Calu3 (cell line): Measurements from ENCODE around the gene NLGN1. TPM values are rescaled to one million over a fixed set of nuclear protein-coding genes. Genes with fewer than 3 reads are reported as not detected.

Experiments used
- BruUV-seq: library from RNA; stranded (reverse); fragments of 400-500 nt; replicated peaks from 2 replicates; lab custom pipeline; 2021; lab: Mats Ljungman, UMichigan
- CTCF ChIA-PET: fragments of 300-600 bp; sonication (Branson Sonifier 250); formaldehyde crosslinking; loops from one replicate; lab custom pipeline; 2022; ENCODE audit warnings: antibody characterized with exemption; lab: Charles Lee
- DNase-seq: peaks from one replicate; pipeline ENCODE4 v3.0.0; 2022
- H3K27ac Mint-ChIP-seq: one replicate; pipeline ENCODE4 v1.8.0; 2022; ENCODE audit warnings: mixed read lengths; ENCODE audit not compliant: unreplicated experiment
- H3K27me3 Mint-ChIP-seq: one replicate; pipeline ENCODE4 v1.8.0; 2022; ENCODE audit warnings: mixed read lengths; ENCODE audit not compliant: unreplicated experiment
- H3K36me3 Mint-ChIP-seq: one replicate; pipeline ENCODE4 v1.8.0; 2022; ENCODE audit warnings: mild to moderate bottlenecking, moderate library complexity, mixed read lengths; ENCODE audit not compliant: insufficient read depth, unreplicated experiment
- H3K4me1 Mint-ChIP-seq: one replicate; pipeline ENCODE4 v1.8.0; 2022; ENCODE audit warnings: mild to moderate bottlenecking, low read depth, mixed read lengths; ENCODE audit not compliant: unreplicated experiment
- H3K4me3 Mint-ChIP-seq: one replicate; pipeline ENCODE4 v1.8.0; 2022; ENCODE audit warnings: mild to moderate bottlenecking, low read depth, moderate library complexity, mixed read lengths; ENCODE audit not compliant: unreplicated experiment
- H3K9me3 Mint-ChIP-seq: one replicate; pipeline ENCODE4 v1.8.0; 2022; ENCODE audit warnings: low read depth, mixed read lengths; ENCODE audit not compliant: unreplicated experiment
- intact Hi-C: fragments of 100-400 bp; cut with micrococcal nuclease; formaldehyde crosslinking; loops from one replicate; pipeline ENCODE4 v1.10.0; 2022; ENCODE audit not compliant: unreplicated experiment
- total RNA-seq: library from RNA; stranded (reverse); gene quantifications from 2 replicates; pipeline ENCODE4 v1.2.3, GENCODE V29; 2022
- TF ChIP-seq, protein P1 (sequence below): fragments of 200-600 bp; IDR thresholded peaks from one replicate; pipeline ENCODE4 v1.8.0; 2022; ENCODE audit warnings: antibody characterized with exemption; ENCODE audit not compliant: unreplicated experiment

Gene NLGN1
- total RNA-seq, 1 experiment from 2014 or later = 2.6 TPM

- Mint-ChIP-seq H3K9me3 (no peaks in the 10 kb centered on the region), H3K4me1 (no peaks in the 10 kb centered on the region), H3K27ac (no peak overlapping the region), H3K4me3 (no peak overlapping the region), H3K36me3 (no peaks in the 10 kb centered on the region), H3K27me3 (no peaks in the 10 kb centered on the region)
- intact Hi-C loops = no loop called here
- TF ChIP-seq, protein P1, sequence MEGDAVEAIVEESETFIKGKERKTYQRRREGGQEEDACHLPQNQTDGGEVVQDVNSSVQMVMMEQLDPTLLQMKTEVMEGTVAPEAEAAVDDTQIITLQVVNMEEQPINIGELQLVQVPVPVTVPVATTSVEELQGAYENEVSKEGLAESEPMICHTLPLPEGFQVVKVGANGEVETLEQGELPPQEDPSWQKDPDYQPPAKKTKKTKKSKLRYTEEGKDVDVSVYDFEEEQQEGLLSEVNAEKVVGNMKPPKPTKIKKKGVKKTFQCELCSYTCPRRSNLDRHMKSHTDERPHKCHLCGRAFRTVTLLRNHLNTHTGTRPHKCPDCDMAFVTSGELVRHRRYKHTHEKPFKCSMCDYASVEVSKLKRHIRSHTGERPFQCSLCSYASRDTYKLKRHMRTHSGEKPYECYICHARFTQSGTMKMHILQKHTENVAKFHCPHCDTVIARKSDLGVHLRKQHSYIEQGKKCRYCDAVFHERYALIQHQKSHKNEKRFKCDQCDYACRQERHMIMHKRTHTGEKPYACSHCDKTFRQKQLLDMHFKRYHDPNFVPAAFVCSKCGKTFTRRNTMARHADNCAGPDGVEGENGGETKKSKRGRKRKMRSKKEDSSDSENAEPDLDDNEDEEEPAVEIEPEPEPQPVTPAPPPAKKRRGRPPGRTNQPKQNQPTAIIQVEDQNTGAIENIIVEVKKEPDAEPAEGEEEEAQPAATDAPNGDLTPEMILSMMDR = no peak
- no TSS peak for BruUV-seq
- no peak for DNase-seq
- CTCF ChIA-PET = no interaction called here
These were observed 713.2 kb downstream of the NLGN1 start for GRCh38 chr3:174110761-174111160.

DNA sequence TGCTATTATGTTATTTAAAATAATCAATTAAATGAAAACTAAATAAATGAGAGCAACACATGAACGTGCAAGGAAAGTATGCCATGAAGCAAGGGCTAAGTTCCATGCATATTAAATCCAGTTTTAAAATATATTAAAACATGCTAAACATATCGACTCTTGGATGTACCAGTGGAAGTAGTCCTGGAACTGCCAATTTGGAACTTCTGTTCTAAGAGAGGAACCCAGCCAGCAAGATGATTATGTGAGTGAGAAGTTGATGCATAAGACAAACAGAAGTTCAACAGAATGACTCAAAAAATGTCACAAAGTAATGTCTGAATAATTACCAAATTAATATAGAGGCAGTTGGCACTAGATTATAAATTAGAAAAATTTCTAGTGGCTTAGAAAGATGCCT, 714.2 kb downstream of the NLGN1 start:
- BruUV-seq = no TSS peak
- CTCF ChIA-PET = no interaction called here

DNA sequence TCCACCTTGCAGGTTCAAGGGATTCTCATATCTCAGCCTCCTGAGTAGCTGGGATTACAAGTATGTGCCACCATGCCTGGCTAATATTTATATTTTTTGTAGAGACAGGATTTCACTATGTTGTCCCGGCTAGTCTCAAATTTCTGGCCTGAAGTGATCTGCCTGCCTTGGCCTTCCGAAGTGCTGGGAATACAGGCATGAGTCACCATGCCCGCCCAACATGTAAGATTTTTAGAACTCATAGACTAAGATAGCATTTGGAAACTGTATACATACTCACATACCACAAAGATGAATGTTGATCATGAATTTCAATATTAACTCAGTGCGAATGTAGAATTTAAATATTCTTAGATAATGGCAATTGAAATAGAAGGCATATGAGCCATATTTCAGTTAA, 718.9 kb downstream of the NLGN1 start:
- Mint-ChIP-seq H3K9me3 (no peaks in the 10 kb centered on the region), H3K4me3 (no peak overlapping the region), H3K36me3 (no peaks in the 10 kb centered on the region), H3K27ac (no peak overlapping the region), H3K4me1 (no peaks in the 10 kb centered on the region), H3K27me3 (no peaks in the 10 kb centered on the region)
- intact Hi-C loops = no loop called here
- CTCF ChIA-PET = interaction anchor here (0.6 kb wide), 1 partner anchor 82 kb away, joined by 3 read pairs; no protein-coding TSS in a partner anchor
- DNase-seq = no peak
- TF ChIP-seq, protein P1 = no peak
- BruUV-seq = no TSS peak

More for the DNA sequence above, 714.2 kb downstream of the NLGN1 start:
- Mint-ChIP-seq H3K36me3 (no peaks in the 10 kb centered on the region), H3K4me3 (no peak overlapping the region), H3K27me3 (no peaks in the 10 kb centered on the region), H3K4me1 (no peaks in the 10 kb centered on the region), H3K9me3 (no peaks in the 10 kb centered on the region), H3K27ac (no peak overlapping the region)
- intact Hi-C loops = no loop called here
- DNase-seq = no peak
- TF ChIP-seq, protein P1 = no peak

- no peaks in the 10 kb centered on the region for H3K27me3 Mint-ChIP-seq
- CTCF ChIA-PET = no interaction called here
- intact Hi-C loops = loop anchor here (10.0 kb wide), 1 partner anchor 274 kb away; no protein-coding TSS in a partner anchor
- DNase-seq = no peak
- H3K27ac Mint-ChIP-seq = no peak overlapping the region
- H3K36me3 Mint-ChIP-seq = no peaks in the 10 kb centered on the region
- H3K4me1 Mint-ChIP-seq = peaks cover 13% of the 10 kb centered on the region
- H3K9me3 Mint-ChIP-seq = no peaks in the 10 kb centered on the region
- no peak overlapping the region for H3K4me3 Mint-ChIP-seq
- BruUV-seq = no TSS peak
- TF ChIP-seq, protein P1 = no peak
These were observed 723.5 kb downstream of the NLGN1 start for GRCh38 chr3:174120997-174121396.
